Measurements from ENCODE around the gene PCDHA8.
A peak's percentile ranks its signal among the peaks of the same experiment; 100 is the strongest.
"Not testable (repeated sequence)": the region's sequence is repeated elsewhere in the genome, so short reads cannot be mapped to it uniquely, and the experiment has no call there.

The PCDHA8 gene

DNA sequence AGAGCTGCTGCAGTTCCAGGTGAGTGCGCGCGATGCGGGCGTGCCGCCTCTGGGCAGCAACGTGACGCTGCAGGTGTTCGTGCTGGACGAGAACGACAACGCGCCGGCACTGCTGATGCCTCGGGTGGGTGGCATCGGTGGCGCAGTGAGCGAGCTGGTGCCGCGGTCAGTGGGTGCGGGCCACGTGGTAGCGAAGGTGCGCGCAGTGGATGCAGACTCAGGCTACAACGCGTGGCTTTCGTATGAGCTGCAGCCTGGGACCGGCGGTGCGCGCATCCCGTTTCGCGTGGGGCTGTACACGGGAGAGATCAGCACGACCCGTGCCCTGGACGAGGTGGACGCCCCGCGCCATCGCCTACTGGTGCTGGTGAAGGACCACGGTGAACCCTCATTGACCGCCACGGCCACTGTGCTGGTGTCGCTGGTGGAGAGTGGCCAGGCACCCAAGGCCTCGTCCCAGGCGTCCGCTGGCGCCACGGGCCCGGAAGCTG is 38.2 kb upstream of the PCDHA8 start:
- H3K4me1 ChIP-seq (ENCODE audit: control insufficient read depth in 5 of 5, insufficient read depth in 5 of 5, low read length in 5 of 5), result no peaks in the 10 kb centered on the region
- no peak overlapping the region for H3K9ac ChIP-seq (ENCODE audit: low read length in 5 of 5)
- H3K27ac ChIP-seq (ENCODE audit: low read depth, low read length), result no peak overlapping the region
- peak overlapping the region in 1 of 5 donors; percentile 51 for H3K4me3 ChIP-seq (ENCODE audit: low read depth in 1 of 5, low read length in 5 of 5)
- H3K27me3 ChIP-seq (ENCODE audit: control insufficient read depth in 5 of 5, insufficient read depth in 4 of 5, low read length in 5 of 5), result peaks cover 0 to 9% (median 0%) of the 10 kb centered on the region in 5 donors
- peaks cover 7 to 38% (median 29%) of the 10 kb centered on the region in 5 donors for H3K9me3 ChIP-seq (ENCODE audit: control insufficient read depth in 5 of 5, low read length in 5 of 5)
- H3K36me3 ChIP-seq (ENCODE audit: control insufficient read depth in 5 of 5, insufficient read depth in 5 of 5, low read length in 5 of 5), result no peaks in the 10 kb centered on the region

- Histone ChIP-seq H3K27me3 (ENCODE audit: control insufficient read depth in 5 of 5, insufficient read depth in 4 of 5, low read length in 5 of 5) (peaks cover 0 to 16% (median 0%) of the 10 kb centered on the region in 5 donors), H3K4me1 (ENCODE audit: control insufficient read depth in 5 of 5, insufficient read depth in 5 of 5, low read length in 5 of 5) (no peaks in the 10 kb centered on the region), H3K27ac (ENCODE audit: low read depth, low read length) (no peak within 1 kb of the TSS), H3K36me3 (ENCODE audit: control insufficient read depth in 5 of 5, insufficient read depth in 5 of 5, low read length in 5 of 5) (no peaks in the 10 kb centered on the region), H3K9ac (ENCODE audit: low read length in 5 of 5) (no peak within 1 kb of the TSS), H3K4me3 (ENCODE audit: low read depth in 1 of 5, low read length in 5 of 5) (peak within 1 kb of the TSS in 4 of 5 donors; percentile 8 to 59 (median 54)), H3K9me3 (ENCODE audit: control insufficient read depth in 5 of 5, low read length in 5 of 5) (peaks cover 5 to 42% (median 34%) of the 10 kb centered on the region in 5 donors)
Measured at GRCh38 chr5:140806834-140807775, 33.9 kb upstream of the PCDHA8 start, which contains the start of gene PCDHA4. Gene PCDHA4, plus strand, starts transcription at chr5:140807068.

GRCh38 chr5:140808241-140808888 is 32.6 kb upstream of the PCDHA8 start:
- not testable (repeated sequence) for H3K9ac ChIP-seq (ENCODE audit: low read length in 5 of 5); H3K27me3 ChIP-seq (ENCODE audit: control insufficient read depth in 5 of 5, insufficient read depth in 4 of 5, low read length in 5 of 5); H3K4me1 ChIP-seq (ENCODE audit: control insufficient read depth in 5 of 5, insufficient read depth in 5 of 5, low read length in 5 of 5); H3K27ac ChIP-seq (ENCODE audit: low read depth, low read length); H3K36me3 ChIP-seq (ENCODE audit: control insufficient read depth in 5 of 5, insufficient read depth in 5 of 5, low read length in 5 of 5)
- Histone ChIP-seq H3K4me3 (ENCODE audit: low read depth in 1 of 5, low read length in 5 of 5) (peak overlapping the region in 1 of 5 donors; percentile 22), H3K9me3 (ENCODE audit: control insufficient read depth in 5 of 5, low read length in 5 of 5) (peaks cover 4 to 36% (median 21%) of the 10 kb centered on the region in 5 donors)

DNA sequence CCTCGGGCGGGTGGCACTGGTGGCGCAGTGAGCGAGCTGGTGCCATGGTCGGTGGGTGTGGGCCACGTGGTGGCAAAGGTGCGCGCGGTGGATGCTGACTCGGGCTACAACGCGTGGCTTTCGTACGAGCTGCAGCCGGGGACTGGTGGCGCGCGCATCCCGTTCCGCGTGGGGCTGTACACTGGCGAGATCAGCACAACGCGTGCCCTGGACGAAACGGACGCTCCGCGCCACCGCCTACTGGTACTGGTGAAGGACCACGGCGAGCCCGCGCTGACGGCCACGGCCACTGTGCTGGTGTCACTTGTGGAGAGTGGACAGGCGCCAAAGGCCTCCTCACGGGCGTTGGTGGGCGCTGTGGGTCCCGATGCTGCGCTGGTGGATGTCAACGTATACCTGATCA is 32.1 kb upstream of the PCDHA8 start:
- Histone ChIP-seq H3K27ac (ENCODE audit: low read depth, low read length) (no peak overlapping the region), H3K9ac (ENCODE audit: low read length in 5 of 5) (no peak overlapping the region), H3K4me3 (ENCODE audit: low read depth in 1 of 5, low read length in 5 of 5) (peak overlapping the region in 1 of 5 donors; percentile 22), H3K4me1 (ENCODE audit: control insufficient read depth in 5 of 5, insufficient read depth in 5 of 5, low read length in 5 of 5) (no peaks in the 10 kb centered on the region), H3K36me3 (ENCODE audit: control insufficient read depth in 5 of 5, insufficient read depth in 5 of 5, low read length in 5 of 5) (no peaks in the 10 kb centered on the region), H3K27me3 (ENCODE audit: control insufficient read depth in 5 of 5, insufficient read depth in 4 of 5, low read length in 5 of 5) (peaks cover 0 to 7% (median 0%) of the 10 kb centered on the region in 5 donors), H3K9me3 (ENCODE audit: control insufficient read depth in 5 of 5, low read length in 5 of 5) (peaks cover 2 to 36% (median 21%) of the 10 kb centered on the region in 5 donors)

GRCh38 chr5:140821375-140822280 is 19.4 kb upstream of the PCDHA8 start, which contains the start of gene PCDHA5:
Gene PCDHA5, plus strand, starts transcription at chr5:140821613.
- Histone ChIP-seq H3K36me3 (ENCODE audit: control insufficient read depth in 5 of 5, insufficient read depth in 5 of 5, low read length in 5 of 5) (no peaks in the 10 kb centered on the region), H3K9me3 (ENCODE audit: control insufficient read depth in 5 of 5, low read length in 5 of 5) (peaks cover 5 to 19% (median 15%) of the 10 kb centered on the region in 5 donors), H3K4me1 (ENCODE audit: control insufficient read depth in 5 of 5, insufficient read depth in 5 of 5, low read length in 5 of 5) (no peaks in the 10 kb centered on the region), H3K9ac (ENCODE audit: low read length in 5 of 5) (no peak within 1 kb of the TSS), H3K27ac (ENCODE audit: low read depth, low read length) (no peak within 1 kb of the TSS), H3K27me3 (ENCODE audit: control insufficient read depth in 5 of 5, insufficient read depth in 4 of 5, low read length in 5 of 5) (peaks cover 0 to 10% (median 0%) of the 10 kb centered on the region in 5 donors), H3K4me3 (ENCODE audit: low read depth in 1 of 5, low read length in 5 of 5) (peak within 1 kb of the TSS in 3 of 5 donors; percentile 22 to 45 (median 29))

DNA sequence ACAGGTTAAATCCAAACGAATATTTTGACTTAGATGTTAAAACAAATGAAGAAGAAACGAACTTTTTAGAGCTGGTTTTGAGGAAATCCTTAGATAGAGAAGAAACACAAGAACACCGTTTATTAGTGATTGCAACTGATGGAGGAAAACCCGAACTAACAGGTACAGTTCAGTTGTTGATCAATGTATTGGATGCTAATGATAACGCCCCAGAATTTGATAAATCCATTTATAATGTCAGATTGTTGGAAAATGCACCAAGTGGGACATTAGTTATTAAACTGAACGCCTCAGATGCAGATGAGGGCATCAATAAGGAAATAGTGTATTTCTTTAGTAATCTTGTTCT is 18.7 kb upstream of the PCDHA8 start:
- no peak overlapping the region for H3K27ac ChIP-seq (ENCODE audit: low read depth, low read length)
- no peaks in the 10 kb centered on the region for H3K4me1 ChIP-seq (ENCODE audit: control insufficient read depth in 5 of 5, insufficient read depth in 5 of 5, low read length in 5 of 5)
- peaks cover 5 to 15% (median 12%) of the 10 kb centered on the region in 5 donors for H3K9me3 ChIP-seq (ENCODE audit: control insufficient read depth in 5 of 5, low read length in 5 of 5)

DNA sequence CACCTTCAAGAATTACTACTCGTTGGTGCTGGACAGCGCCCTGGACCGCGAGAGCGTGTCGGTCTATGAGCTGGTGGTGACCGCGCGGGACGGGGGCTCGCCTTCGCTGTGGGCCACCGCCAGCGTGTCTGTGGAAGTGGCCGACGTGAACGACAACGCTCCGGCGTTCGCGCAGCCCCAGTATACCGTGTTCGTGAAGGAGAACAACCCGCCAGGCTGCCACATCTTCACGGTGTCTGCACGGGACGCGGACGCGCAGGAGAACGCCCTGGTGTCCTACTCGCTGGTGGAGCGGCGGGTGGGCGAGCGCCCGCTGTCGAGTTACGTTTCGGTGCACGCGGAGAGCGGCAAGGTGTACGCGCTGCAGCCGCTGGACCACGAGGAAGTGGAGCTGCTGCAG is 18.0 kb upstream of the PCDHA8 start:
- not testable (repeated sequence) for H3K36me3 ChIP-seq (ENCODE audit: control insufficient read depth in 5 of 5, insufficient read depth in 5 of 5, low read length in 5 of 5); H3K9ac ChIP-seq (ENCODE audit: low read length in 5 of 5); H3K27ac ChIP-seq (ENCODE audit: low read depth, low read length); H3K4me1 ChIP-seq (ENCODE audit: control insufficient read depth in 5 of 5, insufficient read depth in 5 of 5, low read length in 5 of 5); H3K4me3 ChIP-seq (ENCODE audit: low read depth in 1 of 5, low read length in 5 of 5)
- Histone ChIP-seq H3K9me3 (ENCODE audit: control insufficient read depth in 5 of 5, low read length in 5 of 5) (peaks cover 1 to 19% (median 12%) of the 10 kb centered on the region in 5 donors), H3K27me3 (ENCODE audit: control insufficient read depth in 5 of 5, insufficient read depth in 4 of 5, low read length in 5 of 5) (peaks cover 0 to 10% (median 0%) of the 10 kb centered on the region in 5 donors)

More for the DNA sequence above, 18.7 kb upstream of the PCDHA8 start:
- H3K36me3 ChIP-seq (ENCODE audit: control insufficient read depth in 5 of 5, insufficient read depth in 5 of 5, low read length in 5 of 5), result no peaks in the 10 kb centered on the region
- H3K4me3 ChIP-seq (ENCODE audit: low read depth in 1 of 5, low read length in 5 of 5), result peak overlapping the region in 1 of 5 donors; percentile 45
- no peak overlapping the region for H3K9ac ChIP-seq (ENCODE audit: low read length in 5 of 5)
- H3K27me3 ChIP-seq (ENCODE audit: control insufficient read depth in 5 of 5, insufficient read depth in 4 of 5, low read length in 5 of 5), result peaks cover 0 to 10% (median 0%) of the 10 kb centered on the region in 5 donors

DNA sequence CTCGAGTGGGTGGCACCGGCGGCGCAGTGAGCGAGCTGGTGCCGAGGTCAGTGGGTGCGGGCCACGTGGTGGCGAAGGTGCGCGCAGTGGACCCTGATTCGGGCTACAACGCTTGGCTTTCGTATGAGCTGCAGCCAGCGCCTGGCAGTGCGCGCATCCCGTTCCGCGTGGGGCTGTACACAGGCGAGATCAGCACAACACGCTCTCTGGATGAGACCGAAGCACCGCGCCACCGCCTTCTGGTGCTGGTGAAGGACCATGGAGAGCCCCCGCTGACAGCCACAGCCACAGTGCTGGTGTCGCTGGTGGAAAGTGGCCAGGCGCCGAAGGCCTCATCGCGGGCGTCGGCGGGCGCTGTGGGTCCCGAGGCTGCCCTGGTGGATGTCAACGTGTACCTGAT is 17.5 kb upstream of the PCDHA8 start:
- Histone ChIP-seq H3K9me3 (ENCODE audit: control insufficient read depth in 5 of 5, low read length in 5 of 5) (peaks cover 0 to 22% (median 14%) of the 10 kb centered on the region in 5 donors), H3K36me3 (ENCODE audit: control insufficient read depth in 5 of 5, insufficient read depth in 5 of 5, low read length in 5 of 5) (no peaks in the 10 kb centered on the region), H3K4me3 (ENCODE audit: low read depth in 1 of 5, low read length in 5 of 5) (no peak overlapping the region), H3K9ac (ENCODE audit: low read length in 5 of 5) (no peak overlapping the region), H3K27me3 (ENCODE audit: control insufficient read depth in 5 of 5, insufficient read depth in 4 of 5, low read length in 5 of 5) (peaks cover 0 to 10% (median 0%) of the 10 kb centered on the region in 5 donors), H3K27ac (ENCODE audit: low read depth, low read length) (no peak overlapping the region), H3K4me1 (ENCODE audit: control insufficient read depth in 5 of 5, insufficient read depth in 5 of 5, low read length in 5 of 5) (no peaks in the 10 kb centered on the region)

DNA sequence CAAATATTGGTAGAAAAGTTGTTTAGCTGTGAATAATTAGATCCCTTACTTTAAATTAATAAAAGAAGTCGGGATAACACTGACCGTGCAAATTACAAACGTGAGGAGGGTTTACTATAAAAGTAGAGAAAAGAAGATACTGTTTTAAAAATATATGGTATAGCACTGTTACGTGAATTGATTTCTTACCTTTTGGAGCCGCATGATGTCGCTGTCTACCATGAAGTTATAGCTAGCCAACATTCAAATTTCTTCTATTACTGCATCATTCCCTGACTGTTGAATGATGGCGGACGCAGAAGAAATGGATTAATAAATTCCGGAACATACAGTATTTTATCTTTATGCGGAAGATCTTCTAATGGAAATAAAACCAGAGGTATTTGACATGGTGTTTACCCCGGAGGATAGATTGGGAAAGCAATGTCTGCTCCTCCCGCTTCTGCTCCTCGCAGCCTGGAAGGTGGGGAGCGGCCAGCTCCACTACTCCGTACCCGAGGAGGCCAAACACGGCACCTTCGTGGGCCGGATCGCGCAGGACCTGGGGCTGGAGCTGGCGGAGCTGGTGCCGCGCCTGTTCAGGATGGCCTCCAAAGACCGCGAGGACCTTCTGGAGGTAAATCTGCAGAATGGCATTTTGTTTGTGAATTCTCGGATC is 13.2 kb upstream of the PCDHA8 start, which contains the start of gene PCDHA6:
Gene PCDHA6, plus strand, starts transcription at position 257 of the 658 bp plus-strand sequence. Its CDS starts 132 bp downstream, at position 389.
- Histone ChIP-seq H3K27me3 (ENCODE audit: control insufficient read depth in 5 of 5, insufficient read depth in 4 of 5, low read length in 5 of 5) (peaks cover 0 to 19% (median 3%) of the 10 kb centered on the region in 5 donors), H3K27ac (ENCODE audit: low read depth, low read length) (no peak within 1 kb of the TSS), H3K4me1 (ENCODE audit: control insufficient read depth in 5 of 5, insufficient read depth in 5 of 5, low read length in 5 of 5) (no peaks in the 10 kb centered on the region), H3K4me3 (ENCODE audit: low read depth in 1 of 5, low read length in 5 of 5) (peak within 1 kb of the TSS in 4 of 5 donors; percentile 5 to 48 (median 39)), H3K9me3 (ENCODE audit: control insufficient read depth in 5 of 5, low read length in 5 of 5) (peaks cover 2 to 35% (median 22%) of the 10 kb centered on the region in 5 donors), H3K36me3 (ENCODE audit: control insufficient read depth in 5 of 5, insufficient read depth in 5 of 5, low read length in 5 of 5) (no peaks in the 10 kb centered on the region), H3K9ac (ENCODE audit: low read length in 5 of 5) (no peak within 1 kb of the TSS)

All from subcutaneous abdominal adipose tissue (tissue), 5 donors.